ENCODE data around the gene PTPN6.

PTPN6 gene

GRCh38 chr12:6929466-6930452 lies 21.4 kb upstream of the PTPN6 start:
- peak overlapping the region; percentile 85 to 97 for H3K4me3 ChIP-seq (ENCODE audit: insufficient read depth in 1 of 2, low read depth in 1 of 2, low read length in 2 of 2)
- H3K18ac ChIP-seq (ENCODE audit: low read depth in 1 of 2, low read length in 2 of 2), result peak overlapping the region in 1 of 2 experiments; percentile 91
- no peak overlapping the region for H2AFZ ChIP-seq (ENCODE audit: low read depth, low read length)
- H2BK15ac ChIP-seq (ENCODE audit: low read depth, poor library complexity, severe bottlenecking), result no peak overlapping the region
- H2AK5ac ChIP-seq (ENCODE audit: low read length, severe bottlenecking), result peak overlapping the region; percentile 19
- peak overlapping the region in 1 of 2 experiments; percentile 67 for H2BK12ac ChIP-seq (ENCODE audit: low read length in 2 of 2)
- peak overlapping the region; percentile 90 for H3K9ac ChIP-seq (ENCODE audit: low read length)
- WGBS, result 85% methylated on average over 7 of the region's 7 CpGs
- no peaks in the 10 kb centered on the region for H3K27me3 ChIP-seq (ENCODE audit: control insufficient read depth in 1 of 2, insufficient read depth in 1 of 2, low read length in 2 of 2)
- H3K27ac ChIP-seq (ENCODE audit: low read length, poor library complexity, severe bottlenecking), result peak overlapping the region; percentile 7
- H2BK5ac ChIP-seq (ENCODE audit: low read depth, low read length, poor library complexity, severe bottlenecking), result no peak overlapping the region
- H4K91ac ChIP-seq (ENCODE audit: low read length), result no peak overlapping the region
- peak overlapping the region in 1 of 2 experiments; percentile 90 for H3K14ac ChIP-seq (ENCODE audit: low read length in 2 of 2)
- H4K8ac ChIP-seq (ENCODE audit: low read length), result no peak overlapping the region
- no peak overlapping the region for H3K4ac ChIP-seq (ENCODE audit: low read depth in 1 of 2, low read length in 2 of 2)
- no peaks in the 10 kb centered on the region for H3K9me3 ChIP-seq (ENCODE audit: control insufficient read depth, low read length)
- H3K23ac ChIP-seq (ENCODE audit: low read length in 2 of 2), result peak overlapping the region in 1 of 2 experiments; percentile 99
- H3K36me3 ChIP-seq (ENCODE audit: control insufficient read depth in 1 of 2, insufficient read depth in 2 of 2, low read depth in 1 of 2, low read length in 2 of 2), result peaks cover 10 to 28% of the 10 kb centered on the region in 2 experiments
- peak overlapping the region; percentile 88 for H3K4me2 ChIP-seq (ENCODE audit: low read length, poor library complexity, severe bottlenecking)
- H3K79me1 ChIP-seq (replicated peaks; ENCODE audit: low read length, poor library complexity, severe bottlenecking), result no peaks in the 10 kb centered on the region
- DNase-seq, result no peak
- H2BK120ac ChIP-seq (ENCODE audit: low read depth, low read length), result peak overlapping the region; percentile 29
- H3K4me1 ChIP-seq (ENCODE audit: control insufficient read depth, insufficient read depth, low read depth, low read length), result peaks cover 37% of the 10 kb centered on the region

GRCh38 chr12:6932766-6933165 lies 18.4 kb upstream of the PTPN6 start:
- H3K27me3 ChIP-seq (ENCODE audit: control insufficient read depth in 1 of 2, insufficient read depth in 1 of 2, low read length in 2 of 2), result no peaks in the 10 kb centered on the region
- no peak overlapping the region for H4K8ac ChIP-seq (ENCODE audit: low read length)
- H3K4me3 ChIP-seq (ENCODE audit: insufficient read depth in 1 of 2, low read depth in 1 of 2, low read length in 2 of 2), result no peak overlapping the region
- H3K27ac ChIP-seq (ENCODE audit: low read length, poor library complexity, severe bottlenecking), result peak overlapping the region; percentile 12
- H3K4ac ChIP-seq (ENCODE audit: low read depth in 1 of 2, low read length in 2 of 2), result no peak overlapping the region
- H2AFZ ChIP-seq (ENCODE audit: low read depth, low read length), result no peak overlapping the region
- 88% methylated on average over 1 of the region's 1 CpG for WGBS
- H3K9me3 ChIP-seq (ENCODE audit: control insufficient read depth, low read length), result no peaks in the 10 kb centered on the region
- H2BK120ac ChIP-seq (ENCODE audit: low read depth, low read length), result no peak overlapping the region
- H4K91ac ChIP-seq (ENCODE audit: low read length), result no peak overlapping the region
- DNase-seq, result no peak
- no peak overlapping the region for H2BK12ac ChIP-seq (ENCODE audit: low read length in 2 of 2)
- no peak overlapping the region for H3K14ac ChIP-seq (ENCODE audit: low read length in 2 of 2)
- H2BK15ac ChIP-seq (ENCODE audit: low read depth, poor library complexity, severe bottlenecking), result no peak overlapping the region
- H3K18ac ChIP-seq (ENCODE audit: low read depth in 1 of 2, low read length in 2 of 2), result no peak overlapping the region
- H2AK5ac ChIP-seq (ENCODE audit: low read length, severe bottlenecking), result no peak overlapping the region
- H3K9ac ChIP-seq (ENCODE audit: low read length), result peak overlapping the region; percentile 20
- H3K79me1 ChIP-seq (replicated peaks; ENCODE audit: low read length, poor library complexity, severe bottlenecking), result no peaks in the 10 kb centered on the region
- H3K4me2 ChIP-seq (ENCODE audit: low read length, poor library complexity, severe bottlenecking), result no peak overlapping the region
- H3K4me1 ChIP-seq (ENCODE audit: control insufficient read depth, insufficient read depth, low read depth, low read length), result peaks cover 32% of the 10 kb centered on the region
- no peak overlapping the region for H3K23ac ChIP-seq (ENCODE audit: low read length in 2 of 2)
- H2BK5ac ChIP-seq (ENCODE audit: low read depth, low read length, poor library complexity, severe bottlenecking), result no peak overlapping the region
- peaks cover 39 to 51% of the 10 kb centered on the region in 2 experiments for H3K36me3 ChIP-seq (ENCODE audit: control insufficient read depth in 1 of 2, insufficient read depth in 2 of 2, low read depth in 1 of 2, low read length in 2 of 2)

GRCh38 chr12:6934110-6934509 lies 17.0 kb upstream of the PTPN6 start:
- H3K4me2 ChIP-seq (ENCODE audit: low read length, poor library complexity, severe bottlenecking), result no peak overlapping the region
- no peak overlapping the region for H2BK5ac ChIP-seq (ENCODE audit: low read depth, low read length, poor library complexity, severe bottlenecking)
- H3K14ac ChIP-seq (ENCODE audit: low read length in 2 of 2), result no peak overlapping the region
- no peak for DNase-seq
- H2AFZ ChIP-seq (ENCODE audit: low read depth, low read length), result no peak overlapping the region
- 77% methylated on average over 6 of the region's 8 CpGs for WGBS
- H3K79me1 ChIP-seq (replicated peaks; ENCODE audit: low read length, poor library complexity, severe bottlenecking), result peaks cover 5% of the 10 kb centered on the region
- no peak overlapping the region for H2BK120ac ChIP-seq (ENCODE audit: low read depth, low read length)
- no peak overlapping the region for H3K18ac ChIP-seq (ENCODE audit: low read depth in 1 of 2, low read length in 2 of 2)
- peak overlapping the region in 1 of 2 experiments; percentile 36 for H3K4me3 ChIP-seq (ENCODE audit: insufficient read depth in 1 of 2, low read depth in 1 of 2, low read length in 2 of 2)
- H3K23ac ChIP-seq (ENCODE audit: low read length in 2 of 2), result no peak overlapping the region
- H3K27me3 ChIP-seq (ENCODE audit: control insufficient read depth in 1 of 2, insufficient read depth in 1 of 2, low read length in 2 of 2), result no peaks in the 10 kb centered on the region
- H3K36me3 ChIP-seq (ENCODE audit: control insufficient read depth in 1 of 2, insufficient read depth in 2 of 2, low read depth in 1 of 2, low read length in 2 of 2), result peaks cover 49 to 58% of the 10 kb centered on the region in 2 experiments
- no peak overlapping the region for H2AK5ac ChIP-seq (ENCODE audit: low read length, severe bottlenecking)
- no peaks in the 10 kb centered on the region for H3K9me3 ChIP-seq (ENCODE audit: control insufficient read depth, low read length)
- peaks cover 36% of the 10 kb centered on the region for H3K4me1 ChIP-seq (ENCODE audit: control insufficient read depth, insufficient read depth, low read depth, low read length)
- H3K4ac ChIP-seq (ENCODE audit: low read depth in 1 of 2, low read length in 2 of 2), result no peak overlapping the region
- no peak overlapping the region for H2BK15ac ChIP-seq (ENCODE audit: low read depth, poor library complexity, severe bottlenecking)
- no peak overlapping the region for H2BK12ac ChIP-seq (ENCODE audit: low read length in 2 of 2)
- H3K27ac ChIP-seq (ENCODE audit: low read length, poor library complexity, severe bottlenecking), result no peak overlapping the region
- H4K91ac ChIP-seq (ENCODE audit: low read length), result no peak overlapping the region
- H3K9ac ChIP-seq (ENCODE audit: low read length), result peak overlapping the region; percentile 68
- no peak overlapping the region for H4K8ac ChIP-seq (ENCODE audit: low read length)

GRCh38 chr12:6935371-6936193 lies 15.6 kb upstream of the PTPN6 start:
- no peak overlapping the region for H3K23ac ChIP-seq (ENCODE audit: low read length in 2 of 2)
- H3K36me3 ChIP-seq (ENCODE audit: control insufficient read depth in 1 of 2, insufficient read depth in 2 of 2, low read depth in 1 of 2, low read length in 2 of 2), result peaks cover 58 to 72% of the 10 kb centered on the region in 2 experiments
- H3K4me3 ChIP-seq (ENCODE audit: insufficient read depth in 1 of 2, low read depth in 1 of 2, low read length in 2 of 2), result no peak overlapping the region
- H2BK12ac ChIP-seq (ENCODE audit: low read length in 2 of 2), result no peak overlapping the region
- no peak overlapping the region for H3K18ac ChIP-seq (ENCODE audit: low read depth in 1 of 2, low read length in 2 of 2)
- H3K4me2 ChIP-seq (ENCODE audit: low read length, poor library complexity, severe bottlenecking), result no peak overlapping the region
- 86% methylated on average over 14 of the region's 14 CpGs for WGBS
- no peak overlapping the region for H3K14ac ChIP-seq (ENCODE audit: low read length in 2 of 2)
- H4K91ac ChIP-seq (ENCODE audit: low read length), result no peak overlapping the region
- no peaks in the 10 kb centered on the region for H3K27me3 ChIP-seq (ENCODE audit: control insufficient read depth in 1 of 2, insufficient read depth in 1 of 2, low read length in 2 of 2)
- peaks cover 9% of the 10 kb centered on the region for H3K79me1 ChIP-seq (replicated peaks; ENCODE audit: low read length, poor library complexity, severe bottlenecking)
- no peak overlapping the region for H2BK120ac ChIP-seq (ENCODE audit: low read depth, low read length)
- H2BK15ac ChIP-seq (ENCODE audit: low read depth, poor library complexity, severe bottlenecking), result no peak overlapping the region
- H2AFZ ChIP-seq (ENCODE audit: low read depth, low read length), result no peak overlapping the region
- H3K4ac ChIP-seq (ENCODE audit: low read depth in 1 of 2, low read length in 2 of 2), result no peak overlapping the region
- H2AK5ac ChIP-seq (ENCODE audit: low read length, severe bottlenecking), result no peak overlapping the region
- no peaks in the 10 kb centered on the region for H3K9me3 ChIP-seq (ENCODE audit: control insufficient read depth, low read length)
- no peak overlapping the region for H2BK5ac ChIP-seq (ENCODE audit: low read depth, low read length, poor library complexity, severe bottlenecking)
- peak overlapping the region; percentile 68 for H3K9ac ChIP-seq (ENCODE audit: low read length)
- DNase-seq, result no peak
- H3K4me1 ChIP-seq (ENCODE audit: control insufficient read depth, insufficient read depth, low read depth, low read length), result peaks cover 32% of the 10 kb centered on the region
- no peak overlapping the region for H3K27ac ChIP-seq (ENCODE audit: low read length, poor library complexity, severe bottlenecking)
- H4K8ac ChIP-seq (ENCODE audit: low read length), result no peak overlapping the region
